ENCODE data around the gene SART3. TPM values are rescaled to one million over a fixed set of nuclear protein-coding genes. Genes with fewer than 3 reads are reported as not detected.

Gene SART3
- polyA plus RNA-seq, 1 donor (not counting 4 experiments of a cell fraction or from before 2014, with no cell fraction given) = 19.0 TPM

DNA sequence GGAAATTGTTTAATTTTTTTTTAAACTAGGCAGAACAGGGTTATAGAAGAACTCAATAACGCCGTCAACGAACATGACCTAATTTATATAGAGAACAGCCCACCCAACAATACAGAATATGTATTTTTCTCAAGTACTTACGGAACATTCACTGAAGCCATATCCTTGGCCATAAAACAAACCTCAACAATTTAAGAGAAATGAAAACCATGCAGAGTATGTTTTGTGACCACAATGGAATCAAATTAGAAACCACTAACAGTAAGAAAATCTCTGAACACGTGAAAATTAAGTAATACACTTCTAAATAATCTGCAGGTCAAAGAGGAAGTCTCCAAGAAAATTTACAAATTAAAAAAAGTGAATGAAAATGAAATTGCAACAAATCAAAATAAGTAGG is 9.4 kb downstream of the SART3 start:
- no peak for DNase-seq (ENCODE audit: low read depth, low spot score)
- Histone ChIP-seq H3K27me3 (ENCODE audit: control insufficient read depth, extremely low read depth, insufficient read depth, low read length) (no peaks in the 10 kb centered on the region), H3K9me3 (ENCODE audit: control insufficient read depth, low read depth, low read length) (no peaks in the 10 kb centered on the region), H2AFZ (ENCODE audit: control insufficient read depth, low read length) (no peak overlapping the region), H3K27ac (ENCODE audit: control insufficient read depth, insufficient read depth, low read length) (no peak overlapping the region), H3K4me1 (ENCODE audit: control insufficient read depth, extremely low read depth, insufficient read depth, low read length) (peaks cover 2% of the 10 kb centered on the region), H4K20me1 (ENCODE audit: control insufficient read depth, extremely low read depth, insufficient read depth, low read length) (peaks cover 11% of the 10 kb centered on the region), H3K79me2 (ENCODE audit: control insufficient read depth, insufficient read depth, low read length) (peaks cover 82% of the 10 kb centered on the region), H3K4me2 (ENCODE audit: control insufficient read depth, extremely low read depth, insufficient read depth, low read depth, low read length) (no peak overlapping the region), H3K36me3 (ENCODE audit: control insufficient read depth in 2 of 2, extremely low read depth in 1 of 2, insufficient read depth in 2 of 2, low read length in 2 of 2) (peaks cover 7 to 13% of the 10 kb centered on the region in 2 experiments), H3K4me3 (ENCODE audit: control insufficient read depth in 2 of 3, extremely low read depth in 1 of 3, insufficient read depth in 2 of 3, low read depth in 1 of 3, low read length in 3 of 3) (no peak overlapping the region), H3K9ac (ENCODE audit: control insufficient read depth, extremely low read depth, insufficient read depth, low read length) (no peak overlapping the region), H3K9me1 (ENCODE audit: control insufficient read depth, extremely low read depth, insufficient read depth, low read length) (peaks cover 4% of the 10 kb centered on the region)
- TF ChIP-seq EZH2 (IDR thresholded peaks at IDR 0.05; ENCODE audit: low read length) (no peak), CTCF (optimal IDR thresholded peaks at IDR 0.05 in 1 of 3, IDR thresholded peaks at IDR 0.05 in 1 of 3, conservative IDR thresholded peaks at IDR 0.05 in 1 of 3; ENCODE audit: extremely low read depth in 1 of 3, insufficient read depth in 2 of 3, low read length in 3 of 3) (no peak)
- no peak for FAIRE-seq
- dilution Hi-C loops (cut with MboI; ENCODE audit: extremely low pct_ligation_motif_present, low sequenced_read_pairs) = no loop called here

DNA sequence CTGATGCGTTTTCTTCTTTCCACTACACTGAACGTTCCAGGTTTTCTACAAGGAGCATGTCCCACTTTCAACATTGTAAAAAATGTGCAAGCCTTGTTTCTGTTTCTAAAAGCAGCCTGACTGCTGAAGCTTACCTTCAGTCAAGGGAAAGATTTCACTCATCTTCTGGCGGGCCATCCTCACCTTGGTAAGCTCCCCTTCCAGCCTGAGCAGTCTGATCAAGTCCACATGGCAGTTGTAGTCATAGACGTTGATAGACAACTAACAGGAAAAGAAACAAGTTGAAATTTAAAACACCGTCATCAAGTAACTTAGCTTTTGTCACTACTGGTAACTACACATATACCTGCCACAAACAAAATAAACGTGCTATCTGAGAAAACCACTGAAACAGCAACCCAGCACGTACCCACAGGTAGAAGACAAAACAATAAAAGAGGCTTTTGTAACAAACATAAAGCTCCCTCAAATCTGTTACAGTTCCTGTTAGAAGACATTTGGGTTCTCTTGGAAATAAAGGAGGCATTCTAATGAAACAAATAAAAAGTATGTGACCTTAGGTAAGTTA is 11.9 kb downstream of the SART3 start:
- dilution Hi-C loops (cut with MboI; ENCODE audit: extremely low pct_ligation_motif_present, low sequenced_read_pairs) = no loop called here
- DNase-seq (ENCODE audit: low read depth, low spot score) = no peak
- H3K4me2 ChIP-seq (ENCODE audit: control insufficient read depth, extremely low read depth, insufficient read depth, low read depth, low read length) = no peak overlapping the region
- no peak overlapping the region for H3K9ac ChIP-seq (ENCODE audit: control insufficient read depth, extremely low read depth, insufficient read depth, low read length)
- no peaks in the 10 kb centered on the region for H3K27me3 ChIP-seq (ENCODE audit: control insufficient read depth, extremely low read depth, insufficient read depth, low read length)
- H3K36me3 ChIP-seq (ENCODE audit: control insufficient read depth in 2 of 2, extremely low read depth in 1 of 2, insufficient read depth in 2 of 2, low read length in 2 of 2) = peaks cover 13% of the 10 kb centered on the region in 2 experiments
- no peaks in the 10 kb centered on the region for H3K9me3 ChIP-seq (ENCODE audit: control insufficient read depth, low read depth, low read length)
- FAIRE-seq = no peak
- H4K20me1 ChIP-seq (ENCODE audit: control insufficient read depth, extremely low read depth, insufficient read depth, low read length) = peaks cover 9% of the 10 kb centered on the region
- H3K79me2 ChIP-seq (ENCODE audit: control insufficient read depth, insufficient read depth, low read length) = peaks cover 62% of the 10 kb centered on the region
- no peak overlapping the region for H2AFZ ChIP-seq (ENCODE audit: control insufficient read depth, low read length)
- no peak for TF ChIP-seq CTCF (optimal IDR thresholded peaks at IDR 0.05 in 1 of 3, IDR thresholded peaks at IDR 0.05 in 1 of 3, conservative IDR thresholded peaks at IDR 0.05 in 1 of 3; ENCODE audit: extremely low read depth in 1 of 3, insufficient read depth in 2 of 3, low read length in 3 of 3)
- no peak for TF ChIP-seq EZH2 (IDR thresholded peaks at IDR 0.05; ENCODE audit: low read length)
- H3K27ac ChIP-seq (ENCODE audit: control insufficient read depth, insufficient read depth, low read length) = no peak overlapping the region
- no peak overlapping the region for H3K4me3 ChIP-seq (ENCODE audit: control insufficient read depth in 2 of 3, extremely low read depth in 1 of 3, insufficient read depth in 2 of 3, low read depth in 1 of 3, low read length in 3 of 3)
- H3K4me1 ChIP-seq (ENCODE audit: control insufficient read depth, extremely low read depth, insufficient read depth, low read length) = no peaks in the 10 kb centered on the region
- H3K9me1 ChIP-seq (ENCODE audit: control insufficient read depth, extremely low read depth, insufficient read depth, low read length) = peaks cover 4% of the 10 kb centered on the region
